ENCODE results near the gene RNASE7. TPM values are rescaled to one million over a fixed set of nuclear protein-coding genes. Genes with fewer than 3 reads are reported as not detected.

Gene RNASE7
- total RNA-seq, 3 donors from 2014 or later (not counting 1 experiment from before 2014, with no cell fraction given) = not detected

DNA sequence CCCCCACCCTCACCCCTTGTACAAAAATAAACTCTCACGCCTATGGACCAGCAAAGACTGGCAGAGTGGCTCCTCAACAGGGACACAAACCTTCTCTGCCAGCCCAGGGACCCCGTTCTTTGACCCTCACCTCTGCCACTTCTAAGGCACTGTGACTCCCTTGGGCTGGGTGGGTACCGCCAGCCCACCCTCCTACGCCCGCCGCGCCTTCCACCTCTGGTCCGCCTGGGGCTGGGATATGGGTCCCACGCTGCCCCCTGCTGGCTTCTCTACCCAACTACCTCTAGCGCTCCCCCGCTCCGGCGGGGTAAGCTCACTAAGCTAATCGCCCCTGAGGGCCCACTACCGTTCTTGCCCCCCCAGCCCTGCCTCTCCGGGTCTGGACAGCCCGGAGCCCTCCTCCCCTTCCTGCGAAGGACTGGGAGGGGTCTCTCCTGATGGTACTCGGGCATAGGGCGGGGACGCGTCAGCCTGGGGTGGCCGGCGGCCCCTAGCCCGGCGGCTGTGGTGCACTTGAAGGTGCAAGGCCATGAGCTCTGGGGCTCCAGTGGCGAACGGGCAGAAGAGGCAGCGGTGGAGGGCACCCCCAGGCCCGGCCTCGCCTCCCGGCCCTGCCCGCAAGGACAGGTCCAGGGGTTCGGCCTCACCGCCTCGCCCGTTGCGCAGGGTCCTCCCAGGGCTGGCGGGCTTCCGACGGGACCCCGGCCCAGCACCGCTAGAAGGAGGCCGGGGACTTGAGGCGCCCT, 48.2 kb downstream of the RNASE7 start:
- no peak overlapping the region for H3K4me3 ChIP-seq (ENCODE audit: low read length)
- ATAC-seq = no peak
- H3K27me3 Mint-ChIP-seq (ENCODE audit: low read depth in 2 of 2) = peaks cover 0 to 4% of the 10 kb centered on the region in 2 donors
- H3K4me1 ChIP-seq (ENCODE audit: control insufficient read depth, insufficient read depth, low read length) = peaks cover 25% of the 10 kb centered on the region
- peaks cover 23 to 24% of the 10 kb centered on the region in 2 donors for H3K4me1 Mint-ChIP-seq
- no peak overlapping the region for H3K27ac ChIP-seq (ENCODE audit: low read length)
- H3K27me3 ChIP-seq (ENCODE audit: control insufficient read depth, insufficient read depth, low read length) = no peaks in the 10 kb centered on the region
- intact Hi-C loops (cut with micrococcal nuclease) = no loop called here
- no peaks in the 10 kb centered on the region for H3K9me3 Mint-ChIP-seq
- no peaks in the 10 kb centered on the region for H3K9me3 ChIP-seq (ENCODE audit: control insufficient read depth, insufficient read depth, low read length)
- peak in 1 of 2 donors; percentile 54 for DNase-seq
- H3K27ac Mint-ChIP-seq = peak overlapping the region in 1 of 2 donors; percentile 76
- no peak overlapping the region for H3K4me3 Mint-ChIP-seq
- H3K36me3 Mint-ChIP-seq = no peaks in the 10 kb centered on the region
- TF ChIP-seq CTCF (IDR thresholded peaks at IDR 0.05) = no peak
- no peaks in the 10 kb centered on the region for H3K36me3 ChIP-seq (ENCODE audit: control insufficient read depth, insufficient read depth, low read length)
- WGBS (ENCODE audit: insufficient coverage) = 96% methylated on average over 45 of the region's 45 CpGs

- peak overlapping the region in 1 of 2 donors; percentile 66 for H3K27ac Mint-ChIP-seq
Observed at GRCh38 chr14:21090940-21091663, 48.9 kb downstream of the RNASE7 start.

GRCh38 chr14:21091821-21092272, 49.7 kb downstream of the RNASE7 start:
- no peak overlapping the region for H3K27ac ChIP-seq (ENCODE audit: low read length)
- no peak for ATAC-seq
- intact Hi-C loops (cut with micrococcal nuclease) = loop anchor here (1.0 kb wide), 3 partner anchors 15 to 78 kb away; no protein-coding TSS in a partner anchor
- Mint-ChIP-seq H3K4me1 (peaks cover 17 to 19% of the 10 kb centered on the region in 2 donors), H3K9me3 (no peaks in the 10 kb centered on the region), H3K27me3 (ENCODE audit: low read depth in 2 of 2) (no peaks in the 10 kb centered on the region), H3K4me3 (no peak overlapping the region), H3K36me3 (no peaks in the 10 kb centered on the region), H3K27ac (peak overlapping the region in 1 of 2 donors; percentile 66)
- H3K4me3 ChIP-seq (ENCODE audit: low read length) = no peak overlapping the region
- TF ChIP-seq CTCF (IDR thresholded peaks at IDR 0.05) = no peak
- WGBS (ENCODE audit: insufficient coverage) = 96% methylated on average over 42 of the region's 42 CpGs
- H3K4me1 ChIP-seq (ENCODE audit: control insufficient read depth, insufficient read depth, low read length) = peaks cover 21% of the 10 kb centered on the region
- no peaks in the 10 kb centered on the region for H3K36me3 ChIP-seq (ENCODE audit: control insufficient read depth, insufficient read depth, low read length)
- no peaks in the 10 kb centered on the region for H3K27me3 ChIP-seq (ENCODE audit: control insufficient read depth, insufficient read depth, low read length)
- no peaks in the 10 kb centered on the region for H3K9me3 ChIP-seq (ENCODE audit: control insufficient read depth, insufficient read depth, low read length)
- DNase-seq = no peak

More at GRCh38 chr14:21090940-21091663, 48.9 kb downstream of the RNASE7 start:
- H3K36me3 Mint-ChIP-seq = no peaks in the 10 kb centered on the region
- H3K4me3 ChIP-seq (ENCODE audit: low read length) = no peak overlapping the region
- H3K36me3 ChIP-seq (ENCODE audit: control insufficient read depth, insufficient read depth, low read length) = no peaks in the 10 kb centered on the region
- H3K27me3 ChIP-seq (ENCODE audit: control insufficient read depth, insufficient read depth, low read length) = no peaks in the 10 kb centered on the region
- no peak overlapping the region for H3K27ac ChIP-seq (ENCODE audit: low read length)
- intact Hi-C loops (cut with micrococcal nuclease) = no loop called here
- no peak for DNase-seq
- H3K9me3 ChIP-seq (ENCODE audit: control insufficient read depth, insufficient read depth, low read length) = no peaks in the 10 kb centered on the region
- peaks cover 23 to 24% of the 10 kb centered on the region in 2 donors for H3K4me1 Mint-ChIP-seq
- H3K9me3 Mint-ChIP-seq = no peaks in the 10 kb centered on the region
- ATAC-seq = no peak
- no peak overlapping the region for H3K4me3 Mint-ChIP-seq
- peaks cover 25% of the 10 kb centered on the region for H3K4me1 ChIP-seq (ENCODE audit: control insufficient read depth, insufficient read depth, low read length)
- TF ChIP-seq CTCF (IDR thresholded peaks at IDR 0.05) = no peak
- no peaks in the 10 kb centered on the region for H3K27me3 Mint-ChIP-seq (ENCODE audit: low read depth in 2 of 2)
- WGBS (ENCODE audit: insufficient coverage) = 96% methylated on average over 42 of the region's 45 CpGs
